NCI-H748 treated with DMSO at 0.1 percent for 48 hours (cell line): ENCODE results near the gene TPSAB1.

ENCODE experiments used
- DNase-seq: peaks from one replicate; lab custom pipeline; 2025; lab: John Stamatoyannopoulos, UW

The TPSAB1 gene

GRCh38 chr16:1285669-1286512 is 45.4 kb downstream of the TPSAB1 start:
- DNase-seq = no peak

- DNase-seq = no peak
Observed at GRCh38 chr16:1286513-1287094, 46.1 kb downstream of the TPSAB1 start.

DNA sequence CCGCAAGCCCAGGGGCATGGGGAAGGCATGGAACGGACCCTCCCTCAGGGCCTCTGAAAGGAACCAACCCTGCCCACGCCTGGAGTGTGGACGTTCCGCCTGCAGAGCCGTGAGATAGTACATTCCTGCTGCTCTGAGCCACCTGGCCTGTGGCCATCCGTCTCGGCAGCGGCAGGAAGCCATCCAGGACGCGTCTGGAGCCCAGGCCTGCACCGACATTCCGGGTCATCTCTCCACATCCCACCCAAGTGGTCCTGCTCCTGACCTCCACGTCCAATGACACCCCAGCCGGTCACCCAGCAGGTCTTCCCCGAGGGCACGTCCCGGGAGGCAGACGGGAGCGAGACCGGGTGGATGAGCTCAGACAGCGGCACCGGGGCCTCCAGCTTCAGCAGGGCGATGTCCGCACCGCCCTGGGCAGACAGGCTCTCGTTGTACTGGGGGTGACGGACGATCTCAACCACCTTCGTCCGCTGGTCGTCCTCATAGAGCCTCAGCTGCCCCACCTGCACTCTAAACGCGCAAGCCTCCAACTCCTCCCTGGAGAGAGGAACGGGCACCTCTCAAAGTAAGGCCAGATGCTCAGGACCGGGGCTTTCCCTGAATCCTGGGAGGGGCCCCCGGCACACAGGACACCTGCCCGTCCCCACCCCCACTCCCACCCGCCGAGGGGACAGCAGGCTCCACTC is 47.6 kb downstream of the TPSAB1 start:
- no peak for DNase-seq

DNA sequence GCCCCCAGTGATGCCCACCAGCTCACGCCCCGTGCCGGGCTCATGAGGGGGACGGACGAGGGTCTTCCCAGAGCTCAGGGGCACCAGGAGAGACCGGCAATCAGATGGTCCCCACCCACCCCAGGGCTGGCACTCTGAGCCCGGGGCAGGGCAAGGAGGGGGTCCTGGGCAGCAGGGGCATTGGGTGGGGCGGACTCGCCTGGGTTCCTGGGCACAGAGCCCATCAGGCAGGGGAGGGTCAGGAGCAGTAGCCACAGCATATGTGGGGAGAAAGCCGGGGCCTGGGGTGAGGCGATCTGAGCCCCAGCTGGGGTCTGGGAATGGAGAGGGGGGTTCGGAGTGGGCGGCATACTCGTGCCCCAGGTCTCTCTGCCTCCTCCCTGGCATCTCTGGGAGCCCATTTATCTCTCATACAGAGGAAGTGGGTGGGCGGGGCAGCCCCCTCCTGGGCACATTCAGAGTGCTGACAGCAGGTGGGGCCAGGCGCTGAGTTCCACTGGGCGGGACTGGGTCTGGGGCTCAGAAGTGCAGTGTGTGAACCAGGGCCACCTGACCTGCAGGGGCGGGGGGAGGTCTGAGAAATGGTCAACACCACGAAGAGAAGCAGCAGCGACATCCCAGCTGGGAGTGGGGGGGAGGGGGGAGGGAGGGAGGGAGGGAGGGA is 48.4 kb downstream of the TPSAB1 start:
- no peak for DNase-seq

DNA sequence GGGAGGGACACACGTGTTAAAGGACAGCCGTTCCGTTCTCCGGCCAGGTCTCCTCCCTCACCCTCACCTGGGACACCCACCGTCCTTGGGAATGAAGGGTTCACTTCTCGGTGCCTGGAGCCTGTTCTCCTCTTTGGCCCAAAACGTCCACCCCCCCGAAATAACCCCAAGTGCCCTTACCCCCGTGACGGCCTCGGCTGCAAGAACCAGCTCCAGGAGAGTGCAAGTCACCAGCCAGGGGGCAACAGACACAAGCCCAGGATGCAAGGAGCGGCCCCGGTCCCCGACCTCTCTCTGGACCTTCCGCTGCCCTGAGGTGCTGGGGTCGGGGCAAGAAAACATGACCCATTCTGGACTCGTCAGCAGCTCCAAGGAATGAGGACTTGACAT is 49.0 kb downstream of the TPSAB1 start:
- DNase-seq = no peak

- DNase-seq = no peak
Observed at GRCh38 chr16:1290063-1290501, 49.6 kb downstream of the TPSAB1 start.

- DNase-seq = no peak
Observed at GRCh38 chr16:1290860-1291575, 50.5 kb downstream of the TPSAB1 start.

- peak; percentile 33 for DNase-seq
Observed at GRCh38 chr16:1291576-1291974, 51.1 kb downstream of the TPSAB1 start.
